ENCODE results near the gene CXCL9. TPM values are rescaled to one million over a fixed set of nuclear protein-coding genes. Genes with fewer than 3 reads are reported as not detected.
"Not testable (repeated sequence)": the region's sequence is repeated elsewhere in the genome, so short reads cannot be mapped to it uniquely, and the experiment has no call there.

The CXCL9 gene
- total RNA-seq, 1 donor from 2014 or later, result 0.35 TPM

- DNase-seq (ENCODE audit: low spot score), result no peak
These were observed 5.1 kb upstream of the CXCL9 start for GRCh38 chr4:76012388-76012801.

GRCh38 chr4:76011700-76012387 is 4.5 kb upstream of the CXCL9 start:
- DNase-seq (ENCODE audit: low spot score), result peak; percentile 36

- no peak for DNase-seq (ENCODE audit: low spot score)
These were observed 3.8 kb upstream of the CXCL9 start for GRCh38 chr4:76011018-76011670.

GRCh38 chr4:76010576-76010975 is 3.3 kb upstream of the CXCL9 start:
- DNase-seq (ENCODE audit: low spot score), result no peak

- no peak for DNase-seq (ENCODE audit: low spot score)
These were observed 2.0 kb upstream of the CXCL9 start for GRCh38 chr4:76009311-76009710.

DNA sequence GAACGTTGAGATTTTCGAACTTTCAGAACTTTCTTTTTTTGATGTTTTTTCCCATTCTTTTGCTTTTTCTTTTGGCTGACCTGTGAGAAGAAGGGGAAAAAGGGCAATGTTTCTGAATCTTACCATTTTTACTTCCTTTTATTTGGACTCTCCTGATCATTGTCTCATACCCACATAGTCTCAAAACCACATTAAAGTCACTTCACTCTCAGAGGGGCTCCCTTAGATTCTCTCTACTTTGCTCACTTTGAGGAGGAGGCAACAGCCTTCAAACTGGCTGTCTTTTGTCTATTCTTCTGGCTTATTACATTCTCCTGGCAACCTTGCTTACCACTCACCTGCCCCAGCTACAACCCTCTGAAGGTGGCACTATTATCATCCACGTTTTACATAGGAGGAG is 3.7 kb downstream of the CXCL9 start:
- no peak for DNase-seq (ENCODE audit: low spot score)

DNA sequence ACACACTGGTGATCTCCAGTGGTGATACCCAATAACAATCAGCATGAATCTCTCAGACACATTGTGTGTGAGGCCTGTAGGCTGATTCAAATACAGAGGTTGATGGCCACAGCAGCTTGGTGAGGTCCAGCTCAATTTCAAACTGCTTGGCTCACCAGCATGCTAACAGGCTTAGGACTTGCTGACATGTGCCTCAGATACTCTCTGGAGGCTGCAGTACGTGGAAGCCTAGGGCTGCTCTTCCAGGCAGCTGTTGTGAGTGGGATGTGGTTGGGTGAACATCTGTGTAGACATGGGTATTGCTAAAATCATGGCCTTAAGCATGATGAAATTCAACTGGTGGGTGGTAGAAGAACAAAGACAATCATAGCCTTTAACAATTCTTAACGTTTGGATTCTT is 4.3 kb downstream of the CXCL9 start:
- DNase-seq (ENCODE audit: low spot score), result no peak

- DNase-seq (ENCODE audit: low spot score), result no peak
These were observed 5.1 kb downstream of the CXCL9 start for GRCh38 chr4:76002176-76002575.

- DNase-seq (ENCODE audit: low spot score), result no peak
These were observed 5.6 kb downstream of the CXCL9 start for GRCh38 chr4:76001700-76002099.

GRCh38 chr4:76000279-76000678 is 7.0 kb downstream of the CXCL9 start:
- DNase-seq (ENCODE audit: low spot score), result no peak

DNA sequence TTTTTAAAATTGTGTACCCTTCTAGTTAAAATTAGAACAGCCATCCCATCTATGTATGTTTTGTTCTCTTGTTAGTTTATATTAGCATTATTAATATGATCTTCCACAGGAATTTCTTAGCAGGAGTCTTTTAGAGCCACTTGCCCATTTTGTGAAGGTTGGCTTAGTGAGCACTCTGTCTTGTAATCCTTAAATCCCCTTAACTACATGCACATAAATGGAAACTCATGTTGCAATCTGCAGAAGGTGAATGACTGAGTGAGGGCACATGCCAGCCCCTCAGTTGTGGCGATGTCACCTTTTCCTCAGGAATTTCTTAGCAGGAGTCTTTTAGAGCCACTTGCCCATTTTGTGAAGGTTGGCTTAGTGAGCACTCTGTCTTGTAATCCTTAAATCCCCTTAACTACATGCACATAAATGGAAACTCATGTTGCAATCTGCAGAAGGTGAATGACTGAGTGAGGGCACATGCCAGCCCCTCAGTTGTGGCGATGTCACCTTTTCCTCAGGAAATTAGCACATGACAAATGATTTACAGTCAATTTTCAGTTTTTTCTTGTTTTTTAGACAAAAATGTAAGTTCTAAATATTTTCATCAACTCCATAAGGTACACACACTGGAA is 8.7 kb downstream of the CXCL9 start:
- DNase-seq (ENCODE audit: low spot score), result not testable (repeated sequence)

DNA sequence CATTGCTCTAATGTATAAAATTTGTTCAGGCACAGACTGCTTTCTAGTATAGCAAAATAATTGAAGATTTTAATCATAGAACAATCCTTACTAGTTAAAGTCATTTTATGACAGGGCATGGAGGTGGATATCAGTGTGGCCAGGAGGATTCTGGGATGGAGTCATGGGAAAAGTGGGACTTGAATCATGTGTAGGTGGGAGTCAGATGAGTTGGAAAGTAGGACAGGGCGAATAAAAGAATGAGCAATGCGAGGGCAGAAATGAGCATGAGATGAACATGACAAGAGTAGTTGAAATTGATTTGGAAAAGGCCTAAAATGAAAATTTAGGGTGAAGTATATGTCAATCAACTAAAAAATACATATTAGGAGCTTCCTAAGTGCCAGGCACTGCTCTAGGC is 9.4 kb downstream of the CXCL9 start:
- DNase-seq (ENCODE audit: low spot score), result no peak

DNA sequence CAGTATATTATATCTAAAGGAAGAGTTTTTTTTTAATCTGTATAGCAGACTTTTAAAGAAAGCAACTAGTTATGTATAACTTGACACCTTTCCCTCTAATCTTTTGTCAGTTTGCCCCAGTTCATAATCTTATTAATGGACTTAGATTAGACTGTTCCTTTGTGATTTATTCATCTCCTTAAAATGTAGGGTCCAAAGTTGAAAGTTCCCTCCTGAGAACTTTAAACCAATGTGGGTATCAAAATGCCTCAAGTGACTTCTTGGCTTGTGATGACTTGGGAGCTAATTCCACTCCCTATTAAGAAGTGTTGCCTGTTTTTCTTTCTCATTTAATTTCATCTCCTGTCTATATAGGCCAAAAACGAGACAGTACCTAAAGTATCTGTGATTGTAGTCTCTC is 10.2 kb downstream of the CXCL9 start:
- no peak for DNase-seq (ENCODE audit: low spot score)

GRCh38 chr4:75995727-75996126 is 11.6 kb downstream of the CXCL9 start:
- DNase-seq (ENCODE audit: low spot score), result no peak

- no peak for DNase-seq (ENCODE audit: low spot score)
These were observed 14.8 kb downstream of the CXCL9 start for GRCh38 chr4:75992462-75992861.

DNA sequence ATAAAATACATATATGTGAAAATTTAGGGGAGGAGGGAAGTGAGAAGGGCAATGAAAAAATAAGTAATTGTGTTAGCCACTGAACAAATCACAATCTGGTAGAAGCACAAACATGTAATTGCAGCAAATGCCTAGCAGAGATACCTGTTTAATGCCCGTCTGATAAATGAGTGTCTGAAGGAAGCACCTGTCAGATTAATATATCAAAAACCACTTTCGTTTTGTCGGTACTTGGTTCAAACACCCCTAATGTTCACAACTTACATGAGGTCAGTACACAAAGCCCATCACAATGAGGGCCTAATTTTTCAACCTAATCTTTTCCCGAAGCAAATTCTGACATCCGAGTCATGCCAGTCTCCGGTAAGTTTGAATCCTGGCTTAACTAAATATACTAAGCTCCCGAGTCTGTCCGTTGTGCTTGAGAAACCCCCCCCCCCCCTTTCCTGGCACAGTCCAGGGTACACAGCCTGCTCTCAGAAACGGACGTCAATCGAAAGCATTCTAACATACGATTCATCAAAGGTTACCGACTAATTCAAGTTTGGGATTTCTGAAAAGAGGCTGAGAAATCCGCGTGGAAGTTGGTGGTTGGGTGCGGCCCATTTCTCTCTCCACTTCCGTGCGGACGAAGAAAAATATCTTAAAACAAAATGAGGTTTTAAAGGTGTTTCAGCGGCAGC is 17.3 kb downstream of the CXCL9 start:
- DNase-seq (ENCODE audit: low spot score), result no peak

GRCh38 chr4:75985116-75985515 is 22.2 kb downstream of the CXCL9 start:
- DNase-seq (ENCODE audit: low spot score), result no peak

- DNase-seq (ENCODE audit: low spot score), result no peak
These were observed 26.7 kb downstream of the CXCL9 start for GRCh38 chr4:75980576-75980975.

- no peak for DNase-seq (ENCODE audit: low spot score)
These were observed 31.1 kb downstream of the CXCL9 start for GRCh38 chr4:75976177-75976576.

DNA sequence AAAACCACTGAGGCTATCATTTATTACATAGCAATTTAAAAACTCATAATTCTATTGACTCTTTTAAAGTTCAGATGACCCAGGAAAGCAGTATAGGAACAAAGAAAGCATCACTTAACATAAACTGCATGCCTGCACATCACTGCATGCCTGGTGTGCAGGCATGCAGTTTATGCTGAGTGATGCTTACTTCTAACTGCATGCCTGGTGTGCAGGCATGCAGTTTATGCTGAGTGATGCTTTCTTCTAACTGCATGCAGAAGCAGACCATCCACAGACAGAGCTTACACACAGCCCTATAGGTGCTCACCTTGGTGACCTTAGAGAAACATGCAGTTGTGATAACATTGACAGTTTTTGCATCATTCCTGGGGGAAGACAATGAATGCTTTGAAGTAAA is 33.5 kb downstream of the CXCL9 start:
- DNase-seq (ENCODE audit: low spot score), result no peak

DNA sequence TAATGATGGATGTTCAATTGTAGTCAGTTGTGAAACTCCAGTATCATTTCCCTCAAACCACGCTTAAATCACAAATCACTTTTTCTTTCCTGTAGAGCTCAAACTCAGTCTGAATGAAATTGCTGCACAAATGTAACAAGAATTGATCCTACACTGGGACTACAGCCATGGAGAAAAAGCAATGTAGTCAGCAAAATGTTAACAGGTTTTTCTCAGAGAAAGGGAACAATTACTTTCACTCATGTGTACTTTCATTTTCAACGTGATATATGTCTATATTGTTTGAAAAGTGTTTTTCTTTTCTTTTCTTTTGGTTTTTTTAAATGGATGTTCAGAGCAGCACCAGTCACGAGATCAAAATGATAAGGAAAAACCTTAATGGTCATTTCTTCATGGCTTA is 39.2 kb downstream of the CXCL9 start:
- DNase-seq (ENCODE audit: low spot score), result no peak

- no peak for DNase-seq (ENCODE audit: low spot score)
These were observed 43.8 kb downstream of the CXCL9 start for GRCh38 chr4:75963558-75963957.

DNA sequence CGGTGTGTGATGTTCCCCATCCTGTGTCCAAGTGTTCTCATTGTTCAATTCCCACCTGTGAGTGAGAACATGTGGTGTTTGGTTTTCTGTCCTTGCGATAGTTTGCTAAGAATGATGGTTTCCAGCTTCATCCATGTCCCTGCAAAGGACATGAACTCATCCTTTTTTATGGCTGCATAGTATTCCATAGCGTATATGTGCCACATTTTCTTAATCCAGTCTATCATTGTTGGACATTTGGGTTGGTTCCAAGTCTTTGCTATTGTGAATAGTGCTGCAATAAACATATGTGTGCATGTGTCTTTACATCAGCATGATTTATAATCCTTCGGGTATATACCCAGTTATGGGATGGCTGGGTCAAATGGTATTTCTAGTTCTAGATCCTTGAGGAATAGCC is 45.2 kb downstream of the CXCL9 start:
- not testable (repeated sequence) for DNase-seq (ENCODE audit: low spot score)

Data from mucosa of gallbladder (tissue), 1 donor.